Ishikawa (cell line): Measurements from ENCODE around the gene TRDN.

Experiments
- CREB1 ChIP-seq: IDR thresholded peaks from 2 replicates; pipeline ENCODE4 v1.6.1; 2012; ENCODE audit warnings: low read depth
- EP300 ChIP-seq: IDR thresholded peaks from 2 replicates; pipeline ENCODE4 v1.6.1; 2012; ENCODE audit warnings: borderline replicate concordance
- RAD21 ChIP-seq: IDR thresholded peaks from 2 replicates; pipeline ENCODE4 v1.6.1; 2012; ENCODE audit warnings: low read depth
- TAF1 ChIP-seq: IDR thresholded peaks from 2 replicates; pipeline ENCODE4 v1.6.1; 2012; ENCODE audit warnings: low read depth, mild to moderate bottlenecking
- YY1 ChIP-seq: IDR thresholded peaks from 2 replicates; pipeline ENCODE4 v1.6.1; 2012; ENCODE audit warnings: low read depth
- TF ChIP-seq, protein P1 (sequence below): IDR thresholded peaks from 2 replicates; pipeline ENCODE4 v1.6.1; 2012; ENCODE audit warnings: low read depth, mild to moderate bottlenecking

DNA sequence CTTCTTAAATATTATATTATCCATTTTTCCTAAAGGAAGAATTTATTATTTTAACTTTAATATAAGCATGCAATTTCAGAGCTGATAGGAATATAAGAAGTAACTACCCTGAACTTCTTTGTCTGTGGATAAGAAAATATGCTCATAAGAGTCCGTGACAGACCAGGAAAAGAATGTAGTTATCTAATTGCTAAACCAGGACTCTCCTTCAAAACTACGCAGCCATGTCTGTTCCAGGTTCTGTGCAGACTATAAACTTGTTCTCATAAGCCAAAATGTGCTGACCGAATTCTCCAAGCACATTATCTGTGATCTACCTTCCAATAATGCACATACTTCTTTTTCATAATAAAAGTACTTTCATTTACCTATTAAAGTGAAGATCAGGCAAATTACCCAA lies 116.5 kb downstream of the TRDN start:
- TF ChIP-seq EP300 (no peak), CREB1 (no peak), TAF1 (no peak), RAD21 (no peak), YY1 (no peak)
- TF ChIP-seq, protein P1, sequence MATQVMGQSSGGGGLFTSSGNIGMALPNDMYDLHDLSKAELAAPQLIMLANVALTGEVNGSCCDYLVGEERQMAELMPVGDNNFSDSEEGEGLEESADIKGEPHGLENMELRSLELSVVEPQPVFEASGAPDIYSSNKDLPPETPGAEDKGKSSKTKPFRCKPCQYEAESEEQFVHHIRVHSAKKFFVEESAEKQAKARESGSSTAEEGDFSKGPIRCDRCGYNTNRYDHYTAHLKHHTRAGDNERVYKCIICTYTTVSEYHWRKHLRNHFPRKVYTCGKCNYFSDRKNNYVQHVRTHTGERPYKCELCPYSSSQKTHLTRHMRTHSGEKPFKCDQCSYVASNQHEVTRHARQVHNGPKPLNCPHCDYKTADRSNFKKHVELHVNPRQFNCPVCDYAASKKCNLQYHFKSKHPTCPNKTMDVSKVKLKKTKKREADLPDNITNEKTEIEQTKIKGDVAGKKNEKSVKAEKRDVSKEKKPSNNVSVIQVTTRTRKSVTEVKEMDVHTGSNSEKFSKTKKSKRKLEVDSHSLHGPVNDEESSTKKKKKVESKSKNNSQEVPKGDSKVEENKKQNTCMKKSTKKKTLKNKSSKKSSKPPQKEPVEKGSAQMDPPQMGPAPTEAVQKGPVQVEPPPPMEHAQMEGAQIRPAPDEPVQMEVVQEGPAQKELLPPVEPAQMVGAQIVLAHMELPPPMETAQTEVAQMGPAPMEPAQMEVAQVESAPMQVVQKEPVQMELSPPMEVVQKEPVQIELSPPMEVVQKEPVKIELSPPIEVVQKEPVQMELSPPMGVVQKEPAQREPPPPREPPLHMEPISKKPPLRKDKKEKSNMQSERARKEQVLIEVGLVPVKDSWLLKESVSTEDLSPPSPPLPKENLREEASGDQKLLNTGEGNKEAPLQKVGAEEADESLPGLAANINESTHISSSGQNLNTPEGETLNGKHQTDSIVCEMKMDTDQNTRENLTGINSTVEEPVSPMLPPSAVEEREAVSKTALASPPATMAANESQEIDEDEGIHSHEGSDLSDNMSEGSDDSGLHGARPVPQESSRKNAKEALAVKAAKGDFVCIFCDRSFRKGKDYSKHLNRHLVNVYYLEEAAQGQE = no peak
